ENCODE data around the gene DUSP15. TPM values are rescaled to one million over a fixed set of nuclear protein-coding genes. Genes with fewer than 3 reads are reported as not detected.
A peak's percentile ranks its signal among the peaks of the same experiment; 100 is the strongest.

DUSP15 gene
- polyA plus RNA-seq, 2 of the 4 experiments (the other 2 are of a cell fraction): 0.53 to 1.3 TPM

- CTCF ChIA-PET: interaction anchor here (0.8 to 6.8 kb wide), 6 partner anchors 13 to 209 kb away, joined by 4 to 133 read pairs (median 72); partner anchors contain the start of gene PDRG1
- DNase-seq (ENCODE audit: low read depth in 1 of 2, low spot score in 1 of 2) (no peak), FAIRE-seq (no peak), ATAC-seq (no peak)
- H3K4me3 ChIP-seq: no peak overlapping the region
- H3K9me3 ChIP-seq: no peaks in the 10 kb centered on the region
- H3K27ac ChIP-seq: 0 out of 6 replicates have a peak overlapping the region, but pooled peaks of 1 of the 2 experiments have one; percentile 5
- POLR2A ChIA-PET: no interaction called here
- H3K4me1 ChIP-seq: peaks cover 23% of the 10 kb centered on the region; the same call in 2 of the 3 replicates
- no peak for TF ChIP-seq FOXS1 (CRISPR knock-in tag; IDR thresholded peaks at IDR 0.05)
- no peak for TF ChIP-seq EP300 (IDR thresholded peaks at IDR 0.05)
- TF ChIP-seq HOXB5 (CRISPR knock-in tag; IDR thresholded peaks at IDR 0.05): no peak
- TF ChIP-seq SREBF2 (IDR thresholded peaks at IDR 0.05): no peak
- no peak for TF ChIP-seq RNF2 (IDR thresholded peaks at IDR 0.05; ENCODE audit: borderline replicate concordance, low read depth)
- TF ChIP-seq EHMT2 (IDR thresholded peaks at IDR 0.05; ENCODE audit: low read depth): no peak
- TF ChIP-seq JUNB (IDR thresholded peaks at IDR 0.05): no peak
- H3K4me2 ChIP-seq: no peak overlapping the region
- 28% methylated on average over 4 of the region's 5 CpGs for WGBS (ENCODE audit: missing lambda C conversion rate)
These were observed 48.9 kb downstream of the DUSP15 start for GRCh38 chr20:31821427-31821826.

GRCh38 chr20:31820228-31820627 is 50.1 kb downstream of the DUSP15 start:
- no peak for DNase-seq (ENCODE audit: low read depth in 1 of 2, low spot score in 1 of 2)
- ChIA-PET POLR2A (no interaction called here), CTCF (interaction anchor here (1.1 to 5.9 kb wide), 7 partner anchors 15 to 211 kb away, joined by 3 to 133 read pairs (median 9); partner anchors contain the start of gene PDRG1)
- 80% methylated on average over 1 of the region's 6 CpGs for whole genome bisulfite sequencing (ENCODE audit: missing lambda C conversion rate)
- Histone ChIP-seq H3K4me3 (no peak overlapping the region), H3K4me2 (no peak overlapping the region), H3K9me3 (no peaks in the 10 kb centered on the region), H3K4me1 (peaks cover 23% of the 10 kb centered on the region; the same call in 2 of the 3 replicates), H3K27ac (no peak overlapping the region)
- no peak for ATAC-seq
- FAIRE-seq: no peak
- TF ChIP-seq EHF (CRISPR knock-in tag; IDR thresholded peaks at IDR 0.05): no peak
- TF ChIP-seq EP300 (IDR thresholded peaks at IDR 0.05): no peak

GRCh38 chr20:31819083-31819784 is 51.1 kb downstream of the DUSP15 start, which contains the start of gene MYLK2:
MYLK2 (plus strand) TSS chr20:31819356; CDS start chr20:31819581, 225 bp downstream.
- DNase-seq (ENCODE audit: low read depth in 1 of 2, low spot score in 1 of 2): no peak
- Histone ChIP-seq H3K4me1 (peaks cover 19% of the 10 kb centered on the region; the same call in 2 of the 3 replicates), H3K4me3 (no peak within 1 kb of the TSS), H3K27ac (no peak within 1 kb of the TSS), H3K4me2 (no peak within 1 kb of the TSS), H3K9me3 (no peaks in the 10 kb centered on the region)
- POLR2A ChIA-PET: no interaction called here
- FAIRE-seq: no peak
- TF ChIP-seq ZFP36 (IDR thresholded peaks at IDR 0.05; ENCODE audit: borderline replicate concordance, partially characterized antibody): no peak
- no peak for TF ChIP-seq JUN (IDR thresholded peaks at IDR 0.05)
- TF ChIP-seq SREBF2 (IDR thresholded peaks at IDR 0.05): no peak
- no peak for TF ChIP-seq CTCF (IDR thresholded peaks at IDR 0.05)
- no peak for TF ChIP-seq ZSCAN20 (CRISPR knock-in tag; IDR thresholded peaks at IDR 0.05)
- no peak for TF ChIP-seq RFX5 (IDR thresholded peaks at IDR 0.05)
- no peak for TF ChIP-seq RAD21 (conservative IDR thresholded peaks at IDR 0.05 in 1 of 2, IDR thresholded peaks at IDR 0.05 in 1 of 2)
- TF ChIP-seq EHMT2 (IDR thresholded peaks at IDR 0.05; ENCODE audit: low read depth): no peak
- ATAC-seq: no peak
- CTCF ChIA-PET: interaction anchor here (0.7 to 5.9 kb wide), 10 partner anchors 12 to 212 kb away, joined by 3 to 133 read pairs (median 7); partner anchors contain the start of gene PDRG1
- 83% methylated on average over 16 of the region's 16 CpGs for WGBS (ENCODE audit: missing lambda C conversion rate)

GRCh38 chr20:31818376-31818908 is 51.9 kb downstream of the DUSP15 start:
- no peak overlapping the region for H3K4me2 ChIP-seq
- no peak overlapping the region for H3K4me3 ChIP-seq
- no peaks in the 10 kb centered on the region for H3K9me3 ChIP-seq
- H3K27ac ChIP-seq: no peak overlapping the region
- peaks cover 11% of the 10 kb centered on the region; the same call in 2 of the 3 replicates for H3K4me1 ChIP-seq
- WGBS (ENCODE audit: missing lambda C conversion rate): 75% methylated on average over 8 of the region's 8 CpGs
- FAIRE-seq: no peak
- ATAC-seq: no peak
- CTCF ChIA-PET: interaction anchor here (0.7 to 4.5 kb wide), 9 partner anchors 11 to 274 kb away, joined by 3 to 29 read pairs (median 3); no protein-coding TSS in a partner anchor
- TF ChIP-seq CEBPB (IDR thresholded peaks at IDR 0.05) (no peak), HEYL (CRISPR knock-in tag; IDR thresholded peaks at IDR 0.05) (no peak), SMC3 (IDR thresholded peaks at IDR 0.05) (no peak), HOXA7 (CRISPR knock-in tag; IDR thresholded peaks at IDR 0.05) (no peak), CBX8 (IDR thresholded peaks at IDR 0.05) (no peak), MAFK (IDR thresholded peaks at IDR 0.05; ENCODE audit: partially characterized antibody) (no peak), ZC3H11A (IDR thresholded peaks at IDR 0.05) (no peak), NR3C1 (IDR thresholded peaks at IDR 0.05) (no peak), CTCF (IDR thresholded peaks at IDR 0.05) (no peak), NFE2L2 (conservative IDR thresholded peaks at IDR 0.05; ENCODE audit: low read length) (no peak), POLR2AphosphoS2 (conservative IDR thresholded peaks at IDR 0.05; ENCODE audit: low read length) (no peak), CBX2 (IDR thresholded peaks at IDR 0.05; ENCODE audit: borderline replicate concordance, low read depth) (no peak)
- POLR2A ChIA-PET: no interaction called here
- DNase-seq (ENCODE audit: low read depth in 1 of 2, low spot score in 1 of 2): no peak
